SU-DHL-6 (cell line): ENCODE data around the gene FOXK2.

Source experiments
- H2AFZ ChIP-seq: fragments of 200-600 bp; sonication (generic); 2 replicates; pipeline ENCODE4 v1.6.1; 2014; ENCODE audit warnings: low read depth, mild to moderate bottlenecking, moderate library complexity, mixed read lengths, antibody characterized with exemption, low read length; ENCODE audit not compliant: severe bottlenecking
- H3F3A ChIP-seq: fragments of 200-600 bp; shearing (Covaris generic); 2 replicates; pipeline ENCODE4 v1.6.0; 2016; ENCODE audit warnings: antibody characterized with exemption, mild to moderate bottlenecking; ENCODE audit not compliant: insufficient read depth
- H3K27ac ChIP-seq: fragments of 200-600 bp; sonication (generic); 2 replicates; pipeline ENCODE4 v1.5.1; 2016; ENCODE audit warnings: low read depth, mild to moderate bottlenecking, low read length, moderate library complexity, mixed read lengths
- H3K27me3 ChIP-seq: fragments of 200-600 bp; sonication (generic), shearing (Covaris generic); 2 replicates; pipeline ENCODE4 v1.6.0; 2014; ENCODE audit warnings: mild to moderate bottlenecking, low read length
- H3K36me3 ChIP-seq: fragments of 200-600 bp; sonication (generic); 2 replicates; pipeline ENCODE4 v1.6.1; 2014; ENCODE audit warnings: mild to moderate bottlenecking, low read length, mixed read lengths
- H3K4me2 ChIP-seq: fragments of 300-600, 200-600 bp; shearing (Covaris generic), sonication (generic); 2 replicates; pipeline ENCODE4 v1.6.0; 2014; ENCODE audit warnings: low read length, low read depth, mild to moderate bottlenecking; ENCODE audit not compliant: poor library complexity, severe bottlenecking
- H3K4me3 ChIP-seq: fragments of 200-600 bp; sonication (generic); 2 replicates; pipeline ENCODE4 v1.5.1; 2014; ENCODE audit warnings: antibody characterized with exemption, low read length, mild to moderate bottlenecking, mixed read lengths; ENCODE audit not compliant: insufficient read depth, poor library complexity, severe bottlenecking
- H3K79me2 ChIP-seq: fragments of 200-600 bp; sonication (generic); 2 replicates; pipeline ENCODE4 v1.6.1; 2014; ENCODE audit warnings: mild to moderate bottlenecking, low read length, moderate library complexity; ENCODE audit not compliant: insufficient read depth
- H3K9ac ChIP-seq: fragments of 200-600 bp; sonication (generic); 2 replicates; pipeline ENCODE4 v1.7.0; 2014; ENCODE audit warnings: mild to moderate bottlenecking, low read length
- H3K9me2 ChIP-seq: fragments of 200-600 bp; sonication (generic); replicated peaks from 2 replicates; pipeline ENCODE4 v1.6.1; 2014; ENCODE audit warnings: low read length; ENCODE audit not compliant: insufficient read depth
- H3K9me3 ChIP-seq: fragments of 200-600 bp; sonication (generic); 2 replicates; pipeline ENCODE4 v1.6.1; 2014; ENCODE audit warnings: low read length, mixed read lengths; ENCODE audit not compliant: insufficient read depth
- H4K20me1 ChIP-seq: fragments of 200-600 bp; sonication (generic); 2 replicates; pipeline ENCODE4 v1.6.1; 2014; ENCODE audit warnings: low read depth, mild to moderate bottlenecking, antibody characterized with exemption, low read length, moderate library complexity, mixed read lengths
- CTCF ChIP-seq: fragments of 200-600 bp; sonication (generic); IDR thresholded peaks from one replicate; pipeline ENCODE4 v1.5.1; 2017; ENCODE audit warnings: antibody characterized with exemption, mild to moderate bottlenecking, low read length, moderate library complexity; ENCODE audit not compliant: insufficient read depth, poor library complexity, severe bottlenecking
- EZH2phosphoT487 ChIP-seq: fragments of 200-600 bp; sonication (generic), shearing (Covaris generic); conservative IDR thresholded peaks from 2 replicates; pipeline ENCODE4 v1.6.1; 2018; ENCODE audit warnings: mild to moderate bottlenecking, antibody characterized with exemption, low read length, moderate library complexity, mixed read lengths

The FOXK2 gene

GRCh38 chr17:82644148-82644547 is 124.6 kb downstream of the FOXK2 start:
- no peaks in the 10 kb centered on the region for H3K27me3 ChIP-seq
- H3K9ac ChIP-seq = no peak overlapping the region
- no peak overlapping the region for H3K4me2 ChIP-seq
- peaks cover 4% of the 10 kb centered on the region; the same call in 1 of the 2 replicates for H3F3A ChIP-seq
- peaks cover 86% of the 10 kb centered on the region for H3K79me2 ChIP-seq
- peaks cover 4% of the 10 kb centered on the region; the same call in 1 of the 2 replicates for H4K20me1 ChIP-seq
- no peaks in the 10 kb centered on the region for H3K9me2 ChIP-seq
- H2AFZ ChIP-seq = no peak overlapping the region
- H3K27ac ChIP-seq = no peak overlapping the region
- H3K4me3 ChIP-seq = no peak overlapping the region
- H3K9me3 ChIP-seq = no peaks in the 10 kb centered on the region
- no peak for TF ChIP-seq EZH2phosphoT487
- no peak for TF ChIP-seq CTCF
- no peaks in the 10 kb centered on the region for H3K36me3 ChIP-seq

GRCh38 chr17:82645516-82645915 is 126.0 kb downstream of the FOXK2 start:
- Histone ChIP-seq H3K27ac (no peak overlapping the region), H3K9me3 (no peaks in the 10 kb centered on the region), H3K27me3 (no peaks in the 10 kb centered on the region), H3K9ac (no peak overlapping the region), H3K79me2 (peaks cover 73% of the 10 kb centered on the region), H3F3A (peaks cover 4% of the 10 kb centered on the region; the same call in 1 of the 2 replicates), H2AFZ (no peak overlapping the region), H3K36me3 (no peaks in the 10 kb centered on the region), H3K9me2 (no peaks in the 10 kb centered on the region), H3K4me3 (no peak overlapping the region), H4K20me1 (peaks cover 4% of the 10 kb centered on the region; the same call in 1 of the 2 replicates), H3K4me2 (no peak overlapping the region)
- TF ChIP-seq EZH2phosphoT487 (no peak), CTCF (no peak)

- Histone ChIP-seq H3K4me3 (peak overlapping the region; percentile 80), H3K9ac (peak overlapping the region; percentile 97), H3K9me3 (no peaks in the 10 kb centered on the region), H3K36me3 (no peaks in the 10 kb centered on the region), H3K27me3 (no peaks in the 10 kb centered on the region), H3K27ac (peak overlapping the region; percentile 89), H3K4me2 (peak overlapping the region; percentile 98), H3F3A (peaks cover 4% of the 10 kb centered on the region; the same call in 1 of the 2 replicates), H2AFZ (peak overlapping the region; percentile 75), H4K20me1 (peaks cover 4% of the 10 kb centered on the region; the same call in 1 of the 2 replicates), H3K9me2 (no peaks in the 10 kb centered on the region), H3K79me2 (peaks cover 53% of the 10 kb centered on the region)
- TF ChIP-seq CTCF = no peak
- no peak for TF ChIP-seq EZH2phosphoT487
Observed at GRCh38 chr17:82647593-82648164, 128.1 kb downstream of the FOXK2 start.
